OCI-M2 (cell line): ENCODE measurements around the gene IRS2.
"Not testable (repeated sequence)": the region's sequence is repeated elsewhere in the genome, so short reads cannot be mapped to it uniquely, and the experiment has no call there.

Experiments used
- DNase-seq: peaks from one replicate; lab custom pipeline; 2025; ENCODE audit not compliant: unreplicated experiment; lab: John Stamatoyannopoulos, UW

Gene IRS2

GRCh38 chr13:109733550-109733949 lies 52.8 kb downstream of the IRS2 start:
- DNase-seq = no peak

- DNase-seq = not testable (repeated sequence)
Measured at GRCh38 chr13:109732470-109733170, 53.8 kb downstream of the IRS2 start.

GRCh38 chr13:109730812-109731335 lies 55.5 kb downstream of the IRS2 start:
- DNase-seq = no peak

- DNase-seq = no peak
Measured at GRCh38 chr13:109728791-109729731, 57.3 kb downstream of the IRS2 start.

GRCh38 chr13:109728061-109728460 lies 58.3 kb downstream of the IRS2 start:
- DNase-seq = no peak

- no peak for DNase-seq
Measured at GRCh38 chr13:109727251-109727650, 59.1 kb downstream of the IRS2 start.

GRCh38 chr13:109725995-109726637 lies 60.3 kb downstream of the IRS2 start:
- no peak for DNase-seq

- no peak for DNase-seq
Measured at GRCh38 chr13:109725297-109725696, 61.1 kb downstream of the IRS2 start.

- no peak for DNase-seq
Measured at GRCh38 chr13:109724603-109725002, 61.8 kb downstream of the IRS2 start.

GRCh38 chr13:109723046-109723445 lies 63.3 kb downstream of the IRS2 start:
- no peak for DNase-seq

- DNase-seq = no peak
Measured at GRCh38 chr13:109722068-109722467, 64.3 kb downstream of the IRS2 start.

- DNase-seq = no peak
Measured at GRCh38 chr13:109720758-109721184, 65.6 kb downstream of the IRS2 start.

- DNase-seq = no peak
Measured at GRCh38 chr13:109719962-109720646, 66.3 kb downstream of the IRS2 start.

GRCh38 chr13:109718726-109719125 lies 67.7 kb downstream of the IRS2 start:
- no peak for DNase-seq

- DNase-seq = no peak
Measured at GRCh38 chr13:109717686-109718085, 68.7 kb downstream of the IRS2 start.

- DNase-seq = no peak
Measured at GRCh38 chr13:109715902-109716301, 70.5 kb downstream of the IRS2 start.

- DNase-seq = no peak
Measured at GRCh38 chr13:109713681-109714080, 72.7 kb downstream of the IRS2 start.

- DNase-seq = no peak
Measured at GRCh38 chr13:109712124-109712722, 74.2 kb downstream of the IRS2 start.

GRCh38 chr13:109707742-109708617 lies 78.4 kb downstream of the IRS2 start:
- DNase-seq = no peak
